HPDE6-E6E7 (cell line): ENCODE measurements around the gene GRAMD1A.
"Not testable (repeated sequence)": the region's sequence is repeated elsewhere in the genome, so short reads cannot be mapped to it uniquely, and the experiment has no call there.

Experiments used
- DNase-seq: peaks from one replicate; pipeline ENCODE4 v3.0.0; 2011; ENCODE audit warnings: missing footprints; ENCODE audit errors: extremely low spot score

Gene GRAMD1A

GRCh38 chr19:35002037-35002535 lies 2.0 kb downstream of the GRAMD1A start:
- no peak for DNase-seq

GRCh38 chr19:35004517-35005255 lies 4.6 kb downstream of the GRAMD1A start:
- no peak for DNase-seq

GRCh38 chr19:35005256-35005977 lies 5.3 kb downstream of the GRAMD1A start:
- no peak for DNase-seq

- DNase-seq = not testable (repeated sequence)
Measured at GRCh38 chr19:35006007-35006341, 5.9 kb downstream of the GRAMD1A start.

- peak; percentile 45 for DNase-seq
Measured at GRCh38 chr19:35006342-35006998, 6.3 kb downstream of the GRAMD1A start.

- no peak for DNase-seq
Measured at GRCh38 chr19:35006999-35007365, 6.9 kb downstream of the GRAMD1A start.

- DNase-seq = not testable (repeated sequence)
Measured at GRCh38 chr19:35007427-35007826, 7.3 kb downstream of the GRAMD1A start.

- no peak for DNase-seq
Measured at GRCh38 chr19:35008891-35009341, 8.8 kb downstream of the GRAMD1A start.

GRCh38 chr19:35009424-35010415 lies 9.6 kb downstream of the GRAMD1A start:
- no peak for DNase-seq

GRCh38 chr19:35011091-35011689 lies 11.1 kb downstream of the GRAMD1A start:
- no peak for DNase-seq

GRCh38 chr19:35011737-35012682 lies 11.9 kb downstream of the GRAMD1A start:
- DNase-seq = no peak

- DNase-seq = no peak
Measured at GRCh38 chr19:35013041-35013819, 13.1 kb downstream of the GRAMD1A start.

- DNase-seq = no peak
Measured at GRCh38 chr19:35013820-35014754, 14.0 kb downstream of the GRAMD1A start.

- DNase-seq = not testable (repeated sequence)
Measured at GRCh38 chr19:35014774-35015173, 14.7 kb downstream of the GRAMD1A start.

GRCh38 chr19:35015270-35015953 lies 15.3 kb downstream of the GRAMD1A start:
- DNase-seq = no peak

GRCh38 chr19:35015954-35016351 lies 15.8 kb downstream of the GRAMD1A start:
- no peak for DNase-seq

- no peak for DNase-seq
Measured at GRCh38 chr19:35017507-35017906, 17.4 kb downstream of the GRAMD1A start.
